Tibial nerve (tissue), 4 donors: ENCODE data around the gene CFAP52. TPM values are rescaled to one million over a fixed set of nuclear protein-coding genes. Genes with fewer than 3 reads are reported as not detected.

Source experiments
- DNase-seq, 2 donors: peaks; one replicate each; pipeline ENCODE4 v3.0.0-alpha.2; 2019; ENCODE audit warnings: low spot score in 2 of 2
- H3K27ac ChIP-seq, 4 donors: fragments of 200-600 bp; sonication (generic) in 3 of 4; one replicate each; pipeline ENCODE4 v1.5.1; 2017 to 2019; ENCODE audit warnings: mild to moderate bottlenecking in 1 of 4
- H3K27me3 ChIP-seq, 2 donors: fragments of 200-600 bp; sonication (generic) in 1 of 2; one replicate each; pipeline versions ENCODE4 v1.5.1 to v1.6.0; 2017 to 2019
- H3K36me3 ChIP-seq, 3 donors: fragments of 200-600 bp; sonication (generic); one replicate each; pipeline ENCODE4 v1.5.1; 2018 to 2019
- H3K4me1 ChIP-seq, 4 donors: fragments of 200-600 bp; sonication (generic) in 3 of 4; one replicate each; pipeline ENCODE4 v1.5.1; 2017 to 2019
- H3K4me3 ChIP-seq, 4 donors: fragments of 200-600 bp; sonication (generic) in 3 of 4; one replicate each; pipeline ENCODE4 v1.5.1; 2017 to 2019; ENCODE audit warnings: mild to moderate bottlenecking in 1 of 4, moderate library complexity in 1 of 4
- H3K9me3 ChIP-seq, 4 donors: fragments of 200-600 bp; sonication (generic) in 3 of 4; one replicate each; pipeline ENCODE4 v1.5.1; 2017 to 2019
- CTCF ChIP-seq, 5 experiments: fragments of 200-600 bp in 3 of 5; fragments of 450-650 bp in 2 of 5; sonication (generic) in 3 of 5; IDR thresholded peaks; one replicate each; pipeline ENCODE4 v1.5.1; 2016 to 2019; ENCODE audit warnings: antibody characterized with exemption in 5 of 5, mild to moderate bottlenecking in 3 of 5, moderate library complexity in 2 of 5
- EP300 ChIP-seq, 2 donors: sonication (generic); formaldehyde crosslinking; IDR thresholded peaks; one replicate each; pipeline ENCODE4 v1.6.1; 2017; ENCODE audit warnings: antibody characterized with exemption in 2 of 2, mild to moderate bottlenecking in 1 of 2
- POLR2A ChIP-seq, 2 donors: fragments of 450-650 bp; IDR thresholded peaks; one replicate each; pipeline ENCODE4 v1.6.1; 2017; ENCODE audit warnings: antibody characterized with exemption in 2 of 2, mild to moderate bottlenecking in 2 of 2, moderate library complexity in 2 of 2
- WGBS, 2 donors: methylation state at CpG; one replicate each; pipeline ENCODE4 v1.1.5; 2018; 5-methylcytosine and 5-hydroxymethylcytosine counted together
- total RNA-seq, 4 donors: library from RNA; depleted of rRNA; stranded (reverse); fragments of >200 nt; gene quantifications; one replicate each; pipeline ENCODE4 v1.1.0, GENCODE V29; 2016

The CFAP52 gene
- total RNA-seq, 4 donors from 2014 or later: 0.22 to 1.6 (median 0.30) TPM; not detected in 1

- Histone ChIP-seq H3K27me3 (no peaks in the 10 kb centered on the region), H3K36me3 (no peaks in the 10 kb centered on the region), H3K9me3 (no peaks in the 10 kb centered on the region), H3K4me1 (no peaks in the 10 kb centered on the region), H3K4me3 (no peak overlapping the region), H3K27ac (no peak overlapping the region)
- TF ChIP-seq EP300 (IDR thresholded peaks at IDR 0.05) (no peak), POLR2A (IDR thresholded peaks at IDR 0.05) (no peak), CTCF (IDR thresholded peaks at IDR 0.05) (no peak)
- no peak for DNase-seq
- 85 to 92% methylated on average over 6 of the region's 6 CpGs for WGBS, 2 donors
These were observed 96.2 kb downstream of the CFAP52 start for GRCh38 chr17:9672691-9673090.

GRCh38 chr17:9676084-9676483, 99.6 kb downstream of the CFAP52 start:
- no peak overlapping the region for H3K4me3 ChIP-seq
- no peak for TF ChIP-seq EP300 (IDR thresholded peaks at IDR 0.05)
- TF ChIP-seq CTCF (IDR thresholded peaks at IDR 0.05): no peak
- no peak for TF ChIP-seq POLR2A (IDR thresholded peaks at IDR 0.05)
- WGBS, 2 donors: 78 to 84% methylated on average over 4 of the region's 4 CpGs
- no peak for DNase-seq
- no peak overlapping the region for H3K27ac ChIP-seq
- no peaks in the 10 kb centered on the region for H3K36me3 ChIP-seq
- H3K9me3 ChIP-seq: peaks cover 0 to 13% (median 0%) of the 10 kb centered on the region in 4 donors
- no peaks in the 10 kb centered on the region for H3K4me1 ChIP-seq
- no peaks in the 10 kb centered on the region for H3K27me3 ChIP-seq

GRCh38 chr17:9676820-9677310, 100.4 kb downstream of the CFAP52 start:
- WGBS, 2 donors: 82 to 87% methylated on average over 4 of the region's 4 CpGs

GRCh38 chr17:9677411-9677810, 101.0 kb downstream of the CFAP52 start:
- WGBS, 2 donors: 80 to 84% methylated on average over 7 of the region's 7 CpGs
- H3K9me3 ChIP-seq: peaks cover 0 to 13% (median 0%) of the 10 kb centered on the region in 4 donors

More at GRCh38 chr17:9676820-9677310, 100.4 kb downstream of the CFAP52 start:
- no peaks in the 10 kb centered on the region for H3K4me1 ChIP-seq
- no peak overlapping the region for H3K27ac ChIP-seq
- no peak overlapping the region for H3K4me3 ChIP-seq
- TF ChIP-seq CTCF (IDR thresholded peaks at IDR 0.05) (no peak), POLR2A (IDR thresholded peaks at IDR 0.05) (no peak), EP300 (IDR thresholded peaks at IDR 0.05) (no peak)
- no peaks in the 10 kb centered on the region for H3K27me3 ChIP-seq
- H3K9me3 ChIP-seq: peaks cover 0 to 13% (median 0%) of the 10 kb centered on the region in 4 donors
- H3K36me3 ChIP-seq: no peaks in the 10 kb centered on the region
- no peak for DNase-seq

GRCh38 chr17:9677896-9678295, 101.5 kb downstream of the CFAP52 start:
- Histone ChIP-seq H3K9me3 (peaks cover 0 to 13% (median 0%) of the 10 kb centered on the region in 4 donors), H3K36me3 (no peaks in the 10 kb centered on the region), H3K27ac (no peak overlapping the region), H3K4me3 (no peak overlapping the region), H3K27me3 (no peaks in the 10 kb centered on the region), H3K4me1 (no peaks in the 10 kb centered on the region)
- 64 to 65% methylated on average over 4 of the region's 4 CpGs for WGBS, 2 donors
- no peak for TF ChIP-seq CTCF (IDR thresholded peaks at IDR 0.05)
- no peak for TF ChIP-seq POLR2A (IDR thresholded peaks at IDR 0.05)
- TF ChIP-seq EP300 (IDR thresholded peaks at IDR 0.05): no peak
- no peak for DNase-seq

More at GRCh38 chr17:9677411-9677810, 101.0 kb downstream of the CFAP52 start:
- H3K27me3 ChIP-seq: no peaks in the 10 kb centered on the region
- no peaks in the 10 kb centered on the region for H3K4me1 ChIP-seq
- no peak overlapping the region for H3K4me3 ChIP-seq
- no peak overlapping the region for H3K27ac ChIP-seq
- DNase-seq: no peak
- TF ChIP-seq EP300 (IDR thresholded peaks at IDR 0.05): no peak
- no peak for TF ChIP-seq CTCF (IDR thresholded peaks at IDR 0.05)
- TF ChIP-seq POLR2A (IDR thresholded peaks at IDR 0.05): no peak
- H3K36me3 ChIP-seq: no peaks in the 10 kb centered on the region
